B cell (primary cell): ENCODE measurements around the gene KPNB1. TPM values are rescaled to one million over a fixed set of nuclear protein-coding genes. Genes with fewer than 3 reads are reported as not detected.

Source experiments
- ATAC-seq: fragments of 200-7000 bp; cut with Tn5 transposase; one replicate; pipeline ENCODE4 v1.10.0; 2021; ENCODE audit warnings: low read depth, mild to moderate bottlenecking, moderate number of reproducible peaks, moderate library complexity
- CTCF ChIA-PET: fragments of 350-600 bp; sonication (Branson Sonifier 250); formaldehyde crosslinking; loops from one replicate; lab custom pipeline; 2021; ENCODE audit warnings: antibody characterized with exemption, inconsistent platforms; lab: Charles Lee
- POLR2A ChIA-PET: fragments of 350-600 bp; sonication (Branson Sonifier 250); formaldehyde crosslinking; loops from one replicate; lab custom pipeline; 2021; ENCODE audit warnings: antibody characterized with exemption; lab: Charles Lee
- DNase-seq: peaks from one replicate; pipeline ENCODE4 v3.0.0; 2013
- H2AFZ ChIP-seq: 2 replicates; pipeline ENCODE4 v1.6.1; 2012; ENCODE audit warnings: mild to moderate bottlenecking, low read depth, low read length; ENCODE audit not compliant: insufficient read depth, poor library complexity, severe bottlenecking
- H3K27ac ChIP-seq, 2 donors: 1 replicate in 1 of 2; 2 replicates in 1 of 2; pipeline ENCODE4 v1.5.1; 2012 to 2013; ENCODE audit warnings: low read length in 2 of 2, mild to moderate bottlenecking in 2 of 2, moderate library complexity in 1 of 2
- H3K27me3 ChIP-seq, 4 experiments: fragments of 200-600 bp in 1 of 4; sonication (generic) in 1 of 4; replicated peaks in 1 of 4; 1 replicate in 2 of 4; 2 replicates in 2 of 4; pipeline versions ENCODE4 v1.6.1 to v1.7.0; 2013 to 2016; ENCODE audit warnings: low read length in 3 of 4, mild to moderate bottlenecking in 2 of 4, mixed read lengths in 1 of 4, moderate library complexity in 1 of 4; ENCODE audit not compliant: insufficient read depth in 4 of 4, control insufficient read depth in 3 of 4; ENCODE audit errors: control extremely low read depth in 1 of 4
- H3K36me3 ChIP-seq, 2 experiments: replicated peaks in 1 of 2; 1 replicate in 1 of 2; 2 replicates in 1 of 2; pipeline versions ENCODE4 v1.6.1 to v1.7.1; 2013; ENCODE audit warnings: low read length in 1 of 2; ENCODE audit not compliant: insufficient read depth in 2 of 2, control insufficient read depth in 1 of 2; ENCODE audit errors: control extremely low read depth in 1 of 2, extremely low read depth in 1 of 2
- H3K4me1 ChIP-seq, 2 donors: fragments of 200-600 bp in 1 of 2; sonication (generic) in 1 of 2; 1 replicate in 1 of 2; 2 replicates in 1 of 2; pipeline versions ENCODE4 v1.5.1 to v1.6.1; 2013 to 2017; ENCODE audit warnings: low read length in 2 of 2; ENCODE audit not compliant: control insufficient read depth in 2 of 2, insufficient read depth in 2 of 2
- H3K4me2 ChIP-seq: replicated peaks from 2 replicates; pipeline ENCODE3; 2012; ENCODE audit warnings: mild to moderate bottlenecking, low read depth, low read length; ENCODE audit not compliant: poor library complexity, severe bottlenecking
- H3K4me3 ChIP-seq, 5 experiments: fragments of 200-600 bp in 1 of 5; sonication (generic) in 1 of 5; 1 replicate in 3 of 5; 2 replicates in 2 of 5; pipeline versions ENCODE4 v1.5.1 to v1.7.0; 2011 to 2016; ENCODE audit warnings: low read length in 4 of 5, mild to moderate bottlenecking in 4 of 5, low read depth in 2 of 5, control low read depth in 1 of 5, moderate library complexity in 1 of 5; ENCODE audit not compliant: insufficient read depth in 1 of 5; ENCODE audit errors: control extremely low read depth in 1 of 5, extremely low read depth in 1 of 5
- H3K79me2 ChIP-seq: fragments of 200-600 bp; sonication (generic); one replicate; pipeline ENCODE4 v1.6.0; 2016; ENCODE audit warnings: low read length; ENCODE audit not compliant: control insufficient read depth, insufficient read depth
- H3K9ac ChIP-seq: fragments of 200-600 bp; sonication (generic); 2 replicates; pipeline ENCODE4 v1.6.1; 2017; ENCODE audit warnings: mild to moderate bottlenecking, low read length, moderate library complexity
- H3K9me3 ChIP-seq, 3 donors: one replicate each; pipeline versions ENCODE4 v1.6.1 to v1.7.1; 2013; ENCODE audit warnings: low read length in 2 of 3; ENCODE audit not compliant: control insufficient read depth in 2 of 3, insufficient read depth in 1 of 3; ENCODE audit errors: control extremely low read depth in 1 of 3
- H4K20me1 ChIP-seq: 2 replicates; pipeline ENCODE4 v1.6.0; 2012; ENCODE audit warnings: mild to moderate bottlenecking, low read length; ENCODE audit not compliant: insufficient read depth, control insufficient read depth, poor library complexity, severe bottlenecking
- H3K27ac Mint-ChIP-seq: one replicate; pipeline ENCODE4 v1.8.0; 2021; ENCODE audit warnings: mixed read lengths
- H3K27me3 Mint-ChIP-seq: one replicate; pipeline ENCODE4 v1.8.0; 2021; ENCODE audit warnings: mixed read lengths
- H3K4me1 Mint-ChIP-seq: one replicate; pipeline ENCODE4 v1.8.0; 2021; ENCODE audit warnings: mixed read lengths
- H3K4me3 Mint-ChIP-seq: one replicate; pipeline ENCODE4 v1.8.0; 2021; ENCODE audit warnings: mixed read lengths
- H3K9me3 Mint-ChIP-seq: one replicate; pipeline ENCODE4 v1.8.0; 2022; ENCODE audit warnings: mixed read lengths; ENCODE audit not compliant: insufficient read depth
- CTCF ChIP-seq: fragments of 200-600 bp; IDR thresholded peaks from one replicate; pipeline ENCODE4 v1.8.0; 2022; ENCODE audit warnings: antibody characterized with exemption, mild to moderate bottlenecking
- EZH2 ChIP-seq: IDR thresholded peaks from 2 replicates; pipeline ENCODE4 v1.6.1; 2012; ENCODE audit warnings: borderline replicate concordance, low read depth, mild to moderate bottlenecking, moderate library complexity, low read length; ENCODE audit not compliant: insufficient read depth, poor library complexity, severe bottlenecking
- WGBS: methylation state at CpG from one replicate; pipeline ENCODE4 v1.1.5; 2013; ENCODE audit warnings: missing lambda C conversion rate; ENCODE audit not compliant: insufficient coverage; 5-methylcytosine and 5-hydroxymethylcytosine counted together
- intact Hi-C: fragments of 100-400 bp; cut with micrococcal nuclease; formaldehyde crosslinking; loops from one replicate; pipeline ENCODE4 v1.10.0; 2022
- polyA plus RNA-seq: library from polyadenylated mRNA; depleted of rRNA; stranded (reverse); fragments of >200 nt; gene quantifications from 2 replicates; pipeline ENCODE4 v1.2.3, GENCODE V29; 2012
- total RNA-seq, 2 donors: library from RNA; stranded (reverse); fragments of 120-200 nt in 1 of 2; gene quantifications; 1 replicate in 1 of 2; 2 replicates in 1 of 2; pipeline versions ENCODE4 v1.2.3 to v1.2.4, GENCODE V29; 2013 to 2022

The KPNB1 gene
- total and polyA plus RNA-seq, 2 donors (not counting 1 experiment from before 2014, with no cell fraction given), result 60.6 to 278 TPM

- no peaks in the 10 kb centered on the region for H3K36me3 ChIP-seq
- CTCF ChIA-PET, result interaction anchor here (1.1 to 7.0 kb wide), 7 partner anchors 13 to 101 kb away, joined by 3 to 108 read pairs (median 9); partner anchors contain the start of gene TBX21
- H2AFZ ChIP-seq, result no peak overlapping the region
- no peaks in the 10 kb centered on the region for H3K27me3 ChIP-seq
- ATAC-seq (no peak), DNase-seq (no peak)
- POLR2A ChIA-PET, result interaction anchor here (0.8 to 1.5 kb wide), 2 partner anchors 31 to 38 kb away, joined by 3 to 4 read pairs; partner anchors contain the start of gene TBX21
- peak overlapping the region; percentile 82 for H3K4me2 ChIP-seq
- Mint-ChIP-seq H3K9me3 (no peaks in the 10 kb centered on the region), H3K27me3 (no peaks in the 10 kb centered on the region), H3K27ac (peak overlapping the region; percentile 54), H3K4me1 (peaks cover 65% of the 10 kb centered on the region), H3K4me3 (no peak overlapping the region)
- no peak overlapping the region for H3K4me3 ChIP-seq
- peaks cover 44 to 73% of the 10 kb centered on the region in 2 donors for H3K4me1 ChIP-seq
- H3K79me2 ChIP-seq, result no peaks in the 10 kb centered on the region
- no peaks in the 10 kb centered on the region for H3K9me3 ChIP-seq
- intact Hi-C loops, result loop anchor here (2.0 kb wide), 1 partner anchor 31 kb away; the partner anchor contains the start of gene TBX21
- no peak overlapping the region for H3K9ac ChIP-seq
- H4K20me1 ChIP-seq, result peaks cover 4% of the 10 kb centered on the region
- H3K27ac ChIP-seq, result peak overlapping the region in 1 of 2 donors; percentile 5
- WGBS, result 93% methylated on average over 2 of the region's 4 CpGs
- no peak for TF ChIP-seq CTCF
- no peak for TF ChIP-seq EZH2
Observed at GRCh38 chr17:47701608-47702007, 51.9 kb downstream of the KPNB1 start.

GRCh38 chr17:47702391-47702995 is 52.8 kb downstream of the KPNB1 start:
- peak overlapping the region; percentile 54 for H3K4me3 Mint-ChIP-seq
- peak overlapping the region in 1 of 2 donors; percentile 24 for H3K27ac ChIP-seq
- no peaks in the 10 kb centered on the region for H3K9me3 Mint-ChIP-seq
- H3K27ac Mint-ChIP-seq, result peak overlapping the region; percentile 69
- POLR2A ChIA-PET, result interaction anchor here (1.5 kb wide), 1 partner anchor 39 kb away, joined by 4 read pairs; no protein-coding TSS in a partner anchor
- CTCF ChIA-PET, result interaction anchor here (0.7 to 7.0 kb wide), 4 partner anchors 16 to 107 kb away, joined by 3 to 108 read pairs (median 6); no protein-coding TSS in a partner anchor
- peak overlapping the region; percentile 82 for H3K4me2 ChIP-seq
- DNase-seq (no peak), ATAC-seq (no peak)
- no peaks in the 10 kb centered on the region for H3K27me3 Mint-ChIP-seq
- H3K9me3 ChIP-seq, result no peaks in the 10 kb centered on the region
- WGBS, result 75% methylated on average over 6 of the region's 12 CpGs
- peaks cover 51 to 82% of the 10 kb centered on the region in 2 donors for H3K4me1 ChIP-seq
- H3K4me3 ChIP-seq, result no peak overlapping the region
- no peak overlapping the region for H2AFZ ChIP-seq
- no peaks in the 10 kb centered on the region for H3K79me2 ChIP-seq
- peaks cover 4% of the 10 kb centered on the region for H4K20me1 ChIP-seq
- H3K4me1 Mint-ChIP-seq, result peaks cover 67% of the 10 kb centered on the region
- intact Hi-C loops, result loop anchor here (2.0 kb wide), 1 partner anchor 30 kb away; the partner anchor contains the start of gene TBX21
- H3K27me3 ChIP-seq, result no peaks in the 10 kb centered on the region
- peak overlapping the region; percentile 39 for H3K9ac ChIP-seq
- no peak for TF ChIP-seq CTCF
- TF ChIP-seq EZH2, result no peak
- H3K36me3 ChIP-seq, result no peaks in the 10 kb centered on the region
